Smooth muscle cell (in vitro differentiated cells): ENCODE results near the gene CCNQ. TPM values are rescaled to one million over a fixed set of nuclear protein-coding genes. Genes with fewer than 3 reads are reported as not detected.

Experiments used
- DNase-seq: peaks from one replicate; lab custom pipeline; 2025; ENCODE audit not compliant: unreplicated experiment; lab: John Stamatoyannopoulos, UW
- H2AFZ ChIP-seq: fragments of 200-600 bp; sonication (generic); 2 replicates; pipeline ENCODE4 v1.6.0; 2016; ENCODE audit warnings: antibody characterized with exemption, low read depth, mild to moderate bottlenecking
- H3F3A ChIP-seq: fragments of 200-600 bp; sonication (generic); 2 replicates; pipeline ENCODE4 v1.6.0; 2017; ENCODE audit warnings: antibody characterized with exemption, low read depth
- H3K27ac ChIP-seq: fragments of 200-600 bp; sonication (generic); 2 replicates; pipeline ENCODE4 v1.5.1; 2016; ENCODE audit warnings: low read depth, mild to moderate bottlenecking
- H3K27me3 ChIP-seq: fragments of 200-600 bp; sonication (generic); 2 replicates; pipeline ENCODE4 v1.6.1; 2016; ENCODE audit warnings: low read depth, mild to moderate bottlenecking
- H3K36me3 ChIP-seq: fragments of 200-600 bp; sonication (generic); 2 replicates; pipeline ENCODE4 v1.5.1; 2016; ENCODE audit warnings: low read depth
- H3K4me1 ChIP-seq: fragments of 200-600 bp; sonication (generic); 2 replicates; pipeline ENCODE4 v1.5.1; 2016; ENCODE audit warnings: low read depth
- H3K4me2 ChIP-seq: fragments of 200-600 bp; sonication (generic); 2 replicates; pipeline ENCODE4 v1.6.0; 2016; ENCODE audit warnings: mild to moderate bottlenecking
- H3K4me3 ChIP-seq: fragments of 200-600 bp; sonication (generic); 2 replicates; pipeline ENCODE4 v1.5.1; 2016; ENCODE audit warnings: mild to moderate bottlenecking
- H3K79me2 ChIP-seq: fragments of 200-600 bp; sonication (generic); 2 replicates; pipeline ENCODE4 v1.6.0; 2016; ENCODE audit warnings: low read depth, mild to moderate bottlenecking
- H3K9ac ChIP-seq: fragments of 200-600 bp; sonication (generic); 2 replicates; pipeline ENCODE4 v1.6.0; 2016; ENCODE audit warnings: low read depth
- H3K9me3 ChIP-seq: fragments of 200-600 bp; sonication (generic); replicated peaks from 2 replicates; pipeline ENCODE4 v1.5.1; 2016; ENCODE audit warnings: low read depth
- H4K20me1 ChIP-seq: fragments of 200-600 bp; sonication (generic); 2 replicates; pipeline ENCODE4 v1.6.0; 2016; ENCODE audit warnings: low read depth
- CTCF ChIP-seq: fragments of 200-600 bp; sonication (generic); IDR thresholded peaks from 2 replicates; pipeline ENCODE4 v1.5.1; 2017; ENCODE audit warnings: borderline replicate concordance, mild to moderate bottlenecking, antibody characterized with exemption; ENCODE audit not compliant: insufficient read depth, poor library complexity, severe bottlenecking
- WGBS: methylation state at CpG from one replicate; pipeline ENCODE4 v1.1.7; 2016; ENCODE audit warnings: low lambda C conversion rate; 5-methylcytosine and 5-hydroxymethylcytosine counted together
- polyA plus RNA-seq: library from polyadenylated mRNA; unstranded; fragments of >200 nt; fragmentation: Nextera tagmentation; extraction: Ambion mirVana; gene quantifications from 2 replicates; pipeline ENCODE4 v1.2.1, GENCODE V29; 2016
- total RNA-seq: library from RNA; depleted of rRNA; stranded (reverse); fragments of >200 nt; gene quantifications from 2 replicates; pipeline ENCODE4 v1.2.3, GENCODE V29; 2014

CCNQ gene
- total and polyA plus RNA-seq, 2 experiments from 2014 or later: 9.4 to 27.3 TPM

- Histone ChIP-seq H3K4me2 (no peak overlapping the region), H3K27ac (no peak overlapping the region), H3K4me1 (no peaks in the 10 kb centered on the region), H3K9me3 (no peaks in the 10 kb centered on the region), H3F3A (no peaks in the 10 kb centered on the region), H2AFZ (no peak overlapping the region), H3K4me3 (no peak overlapping the region), H3K9ac (no peak overlapping the region), H4K20me1 (no peaks in the 10 kb centered on the region), H3K36me3 (no peaks in the 10 kb centered on the region), H3K27me3 (peaks cover 3% of the 10 kb centered on the region), H3K79me2 (no peaks in the 10 kb centered on the region)
- no peak for TF ChIP-seq CTCF
- 84% methylated on average over 14 of the region's 14 CpGs for WGBS
- DNase-seq: no peak
Measured at GRCh38 chrX:153611298-153612095, 12.6 kb upstream of the CCNQ start.

- Histone ChIP-seq H3K4me1 (no peaks in the 10 kb centered on the region), H3K4me2 (no peak overlapping the region), H3K36me3 (no peaks in the 10 kb centered on the region), H2AFZ (no peak overlapping the region), H3F3A (no peaks in the 10 kb centered on the region), H3K27ac (no peak overlapping the region), H3K4me3 (no peak overlapping the region), H3K27me3 (peaks cover 3% of the 10 kb centered on the region), H3K79me2 (no peaks in the 10 kb centered on the region), H4K20me1 (no peaks in the 10 kb centered on the region), H3K9me3 (no peaks in the 10 kb centered on the region), H3K9ac (no peak overlapping the region)
- DNase-seq: no peak
- TF ChIP-seq CTCF: no peak
- WGBS: 84% methylated on average over 9 of the region's 9 CpGs
Measured at GRCh38 chrX:153610836-153611213, 11.9 kb upstream of the CCNQ start.

DNA sequence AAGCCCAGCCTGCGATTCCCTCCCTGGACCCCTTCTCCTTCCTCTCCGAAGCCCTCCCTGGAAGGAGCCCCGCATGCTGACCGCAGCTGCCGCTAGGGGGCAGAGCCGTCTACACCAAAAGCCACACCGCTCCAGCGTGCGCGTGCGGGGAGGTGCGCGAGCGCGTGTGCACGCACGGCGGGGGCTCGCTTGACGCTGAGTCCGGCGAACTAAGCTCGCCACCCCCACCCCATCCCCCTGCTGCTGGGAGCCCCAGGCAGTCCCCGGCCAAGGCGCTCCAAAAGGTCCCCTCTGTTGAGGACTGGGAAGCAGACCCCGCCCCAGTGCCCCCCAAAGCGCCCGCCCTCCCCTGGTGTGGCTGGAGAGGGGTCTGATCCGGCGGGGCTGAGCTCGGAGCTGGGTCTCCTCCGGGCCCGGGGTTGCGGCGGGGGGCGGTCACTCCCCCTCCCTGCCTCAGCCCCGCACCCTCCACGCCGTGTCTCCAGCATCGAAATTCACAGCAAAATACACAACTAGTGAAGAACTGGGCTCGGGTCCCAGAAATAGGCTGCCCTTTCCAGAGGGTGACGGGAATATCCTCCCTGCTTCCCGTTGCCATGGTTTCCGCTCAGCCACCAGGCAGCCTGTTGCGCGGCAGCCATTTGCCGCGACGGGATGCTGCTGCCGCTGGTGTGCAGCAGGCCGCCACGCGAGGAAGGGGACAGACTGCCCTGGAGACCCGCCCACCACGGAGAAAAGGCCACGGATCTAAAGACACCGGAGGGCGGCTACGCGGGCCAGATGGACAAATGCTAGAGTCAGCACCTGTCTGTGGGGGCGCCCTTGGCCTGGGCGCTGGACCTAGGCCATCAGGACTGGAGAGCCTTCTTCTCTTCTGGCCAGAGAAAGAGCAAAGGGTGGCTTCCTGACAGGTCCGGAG, 11.2 kb upstream of the CCNQ start:
- no peak overlapping the region for H3K9ac ChIP-seq
- peak; percentile 43 for DNase-seq
- H3K27ac ChIP-seq: no peak overlapping the region
- H3K36me3 ChIP-seq: no peaks in the 10 kb centered on the region
- peak overlapping the region; percentile 45 for H3K4me3 ChIP-seq
- H3K4me1 ChIP-seq: no peaks in the 10 kb centered on the region
- H4K20me1 ChIP-seq: no peaks in the 10 kb centered on the region
- no peaks in the 10 kb centered on the region for H3K79me2 ChIP-seq
- 52% methylated on average over 52 of the region's 63 CpGs for WGBS
- H3F3A ChIP-seq: no peaks in the 10 kb centered on the region
- peak overlapping the region; percentile 82 for H3K4me2 ChIP-seq
- H2AFZ ChIP-seq: peak overlapping the region; percentile 49
- peaks cover 3% of the 10 kb centered on the region for H3K27me3 ChIP-seq
- peak; percentile 77 for TF ChIP-seq CTCF
- H3K9me3 ChIP-seq: no peaks in the 10 kb centered on the region
